Ishikawa (cell line): Measurements from ENCODE around the gene GNB3.

Source experiments
- RAD21 ChIP-seq: IDR thresholded peaks from 2 replicates; pipeline ENCODE4 v1.6.1; 2012; ENCODE audit warnings: low read depth
- TF ChIP-seq, protein P1 (sequence below): IDR thresholded peaks from 2 replicates; pipeline ENCODE4 v1.6.1; 2012
- TF ChIP-seq, protein P2 (sequence below): IDR thresholded peaks from 2 replicates; pipeline ENCODE4 v1.6.1; 2012

DNA sequence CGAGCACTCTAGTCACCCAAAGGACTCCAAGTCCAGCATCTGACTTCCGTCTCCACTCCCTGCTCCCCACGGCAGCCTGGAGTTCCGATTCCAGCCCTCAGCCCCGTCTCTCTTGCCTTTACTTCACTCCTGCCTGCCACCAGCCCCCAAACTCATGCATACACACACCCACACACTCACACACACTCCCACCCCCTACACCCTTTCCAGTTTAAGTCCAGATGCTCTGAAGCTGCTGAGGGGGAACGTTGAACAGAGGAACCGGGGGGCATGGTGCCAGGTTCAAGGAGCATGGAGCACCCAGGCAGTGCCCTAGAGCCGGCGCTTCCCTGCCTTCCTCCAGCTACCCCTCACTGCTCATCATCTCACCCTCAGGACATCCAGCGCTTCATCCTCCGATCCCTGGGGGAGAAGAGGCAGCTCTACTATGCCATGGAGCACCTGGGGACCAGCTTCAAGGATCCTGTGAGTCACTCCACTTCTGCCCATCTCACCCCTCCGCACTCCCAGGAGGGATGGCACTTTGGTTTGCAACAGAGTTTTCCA lies 9.2 kb upstream of the GNB3 start:
- TF ChIP-seq, protein P1, sequence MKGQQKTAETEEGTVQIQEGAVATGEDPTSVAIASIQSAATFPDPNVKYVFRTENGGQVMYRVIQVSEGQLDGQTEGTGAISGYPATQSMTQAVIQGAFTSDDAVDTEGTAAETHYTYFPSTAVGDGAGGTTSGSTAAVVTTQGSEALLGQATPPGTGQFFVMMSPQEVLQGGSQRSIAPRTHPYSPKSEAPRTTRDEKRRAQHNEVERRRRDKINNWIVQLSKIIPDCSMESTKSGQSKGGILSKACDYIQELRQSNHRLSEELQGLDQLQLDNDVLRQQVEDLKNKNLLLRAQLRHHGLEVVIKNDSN, result no peak
- TF ChIP-seq, protein P2, sequence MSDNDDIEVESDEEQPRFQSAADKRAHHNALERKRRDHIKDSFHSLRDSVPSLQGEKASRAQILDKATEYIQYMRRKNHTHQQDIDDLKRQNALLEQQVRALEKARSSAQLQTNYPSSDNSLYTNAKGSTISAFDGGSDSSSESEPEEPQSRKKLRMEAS, result no peak
- TF ChIP-seq RAD21, result no peak
